NCI-H128 (cell line): ENCODE measurements around the gene KIAA0586.
A peak's percentile ranks its signal among the peaks of the same experiment; 100 is the strongest.
"Not testable (repeated sequence)": the region's sequence is repeated elsewhere in the genome, so short reads cannot be mapped to it uniquely, and the experiment has no call there.

Experiments used
- DNase-seq: peaks from one replicate; lab custom pipeline; 2025; ENCODE audit not compliant: unreplicated experiment; lab: John Stamatoyannopoulos, UW

KIAA0586 gene

GRCh38 chr14:58427281-58428117, at the start of gene KIAA0586, which contains the start of gene TIMM9:
Gene KIAA0586, plus strand, starts transcription at chr14:58427719. Its CDS starts 546 bp downstream, at chr14:58428265.
Gene TIMM9, minus strand, starts transcription at chr14:58427531. Its CDS starts 15,586 bp downstream, at chr14:58411945.
- DNase-seq: peak; percentile 96

GRCh38 chr14:58390830-58391229, 36.7 kb upstream of the KIAA0586 start:
- no peak for DNase-seq

- no peak for DNase-seq
Observed at GRCh38 chr14:58395562-58395811, 32.0 kb upstream of the KIAA0586 start.

GRCh38 chr14:58395812-58396788, 31.4 kb upstream of the KIAA0586 start, which contains the start of gene TOMM20L:
Gene TOMM20L, plus strand, starts transcription at chr14:58395930. Its CDS starts 28 bp downstream, at chr14:58395958.
- DNase-seq: peak; percentile 6

GRCh38 chr14:58397156-58397555, 30.4 kb upstream of the KIAA0586 start:
- DNase-seq: no peak

GRCh38 chr14:58398495-58398894, 29.0 kb upstream of the KIAA0586 start:
- DNase-seq: no peak

GRCh38 chr14:58398895-58399294, 28.6 kb upstream of the KIAA0586 start:
- DNase-seq: no peak

- DNase-seq: no peak
Observed at GRCh38 chr14:58401587-58401986, 25.9 kb upstream of the KIAA0586 start.

GRCh38 chr14:58408681-58409215, 18.8 kb upstream of the KIAA0586 start:
- no peak for DNase-seq

GRCh38 chr14:58414845-58415244, 12.7 kb upstream of the KIAA0586 start:
- no peak for DNase-seq

- no peak for DNase-seq
Observed at GRCh38 chr14:58415636-58416547, 11.6 kb upstream of the KIAA0586 start.

- DNase-seq: not testable (repeated sequence)
Observed at GRCh38 chr14:58416934-58417333, 10.6 kb upstream of the KIAA0586 start.

GRCh38 chr14:58426670-58427280, 744 bp upstream of the KIAA0586 start:
- DNase-seq: peak; percentile 48

- no peak for DNase-seq
Observed at GRCh38 chr14:58428118-58428683, 682 bp downstream of the KIAA0586 start.

GRCh38 chr14:58430156-58430555, 2.6 kb downstream of the KIAA0586 start:
- DNase-seq: no peak

GRCh38 chr14:58439476-58439875, 12.0 kb downstream of the KIAA0586 start:
- DNase-seq: no peak

- DNase-seq: no peak
Observed at GRCh38 chr14:58444627-58445026, 17.1 kb downstream of the KIAA0586 start.

GRCh38 chr14:58455593-58456265, 28.2 kb downstream of the KIAA0586 start:
- no peak for DNase-seq

- no peak for DNase-seq
Observed at GRCh38 chr14:58460772-58461171, 33.3 kb downstream of the KIAA0586 start.
